GM12872 (cell line): ENCODE measurements around the gene SESN1.

Source experiments
- TF ChIP-seq, protein P1 (sequence below): IDR thresholded peaks from 3 replicates; pipeline ENCODE4 v1.5.1; 2011; ENCODE audit warnings: low read depth, mild to moderate bottlenecking, low read length, moderate library complexity; ENCODE audit not compliant: insufficient read depth

SESN1 gene

DNA sequence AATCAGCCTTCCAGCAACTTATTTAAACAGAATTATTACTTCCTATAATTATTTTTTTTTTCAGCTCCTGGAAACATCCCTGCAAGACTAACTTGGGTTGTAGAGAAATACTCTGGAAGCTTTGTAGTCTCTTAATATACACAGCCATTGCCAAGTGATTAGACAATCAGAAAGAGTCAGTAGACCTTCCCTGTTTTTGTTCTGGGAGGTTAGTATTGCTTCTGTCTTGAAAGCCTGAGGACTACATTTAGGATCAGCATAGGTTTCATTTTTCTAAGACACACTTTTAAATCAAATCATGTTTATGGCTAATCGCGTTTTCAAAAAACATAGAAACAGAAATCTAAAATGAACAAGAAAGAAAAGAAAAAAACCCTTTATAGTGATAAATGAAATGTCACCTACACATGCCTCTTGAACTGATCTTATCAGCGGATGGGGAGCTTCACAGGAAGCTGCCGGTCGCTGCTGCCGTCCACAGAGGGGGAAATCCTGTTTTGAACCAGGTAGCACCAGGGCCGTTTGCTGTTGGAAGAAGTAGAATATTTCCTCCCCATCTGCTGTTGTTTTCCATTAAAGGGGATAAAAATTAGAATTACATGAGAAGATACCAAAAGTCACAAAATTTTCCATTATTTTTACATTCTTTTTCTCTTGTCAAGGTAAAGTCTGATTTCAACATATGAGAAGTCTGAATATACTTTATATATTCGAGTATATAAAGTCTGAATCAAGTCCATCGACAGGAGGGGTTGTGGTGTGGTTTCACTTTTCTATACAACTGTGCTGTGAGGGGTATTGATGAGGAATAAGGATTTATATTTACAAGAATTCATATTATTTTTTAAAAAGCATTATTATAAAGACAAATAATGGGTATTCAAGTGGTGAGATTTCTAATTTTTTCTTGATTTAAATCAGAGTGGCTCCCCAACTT lies 151.8 kb downstream of the SESN1 start:
- TF ChIP-seq, protein P1, sequence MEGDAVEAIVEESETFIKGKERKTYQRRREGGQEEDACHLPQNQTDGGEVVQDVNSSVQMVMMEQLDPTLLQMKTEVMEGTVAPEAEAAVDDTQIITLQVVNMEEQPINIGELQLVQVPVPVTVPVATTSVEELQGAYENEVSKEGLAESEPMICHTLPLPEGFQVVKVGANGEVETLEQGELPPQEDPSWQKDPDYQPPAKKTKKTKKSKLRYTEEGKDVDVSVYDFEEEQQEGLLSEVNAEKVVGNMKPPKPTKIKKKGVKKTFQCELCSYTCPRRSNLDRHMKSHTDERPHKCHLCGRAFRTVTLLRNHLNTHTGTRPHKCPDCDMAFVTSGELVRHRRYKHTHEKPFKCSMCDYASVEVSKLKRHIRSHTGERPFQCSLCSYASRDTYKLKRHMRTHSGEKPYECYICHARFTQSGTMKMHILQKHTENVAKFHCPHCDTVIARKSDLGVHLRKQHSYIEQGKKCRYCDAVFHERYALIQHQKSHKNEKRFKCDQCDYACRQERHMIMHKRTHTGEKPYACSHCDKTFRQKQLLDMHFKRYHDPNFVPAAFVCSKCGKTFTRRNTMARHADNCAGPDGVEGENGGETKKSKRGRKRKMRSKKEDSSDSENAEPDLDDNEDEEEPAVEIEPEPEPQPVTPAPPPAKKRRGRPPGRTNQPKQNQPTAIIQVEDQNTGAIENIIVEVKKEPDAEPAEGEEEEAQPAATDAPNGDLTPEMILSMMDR, result no peak

DNA sequence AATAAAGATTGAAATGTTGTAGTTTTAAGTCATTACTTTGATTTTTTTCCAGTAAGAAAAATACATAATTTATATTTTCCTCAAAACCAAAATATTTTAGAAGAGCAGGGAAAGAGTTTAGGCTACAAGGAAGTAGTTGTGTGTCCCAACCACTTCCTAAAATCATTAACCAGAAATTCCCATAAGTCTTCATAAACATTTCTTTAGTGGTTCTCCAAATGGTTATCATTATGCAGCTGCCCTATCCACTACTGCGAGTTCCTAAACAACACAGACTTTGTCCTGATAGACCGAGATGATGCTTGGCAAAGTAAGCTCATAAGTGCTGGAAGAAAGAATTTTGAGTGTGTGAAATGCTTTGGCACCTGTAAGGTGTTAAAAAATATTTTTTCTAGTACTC lies 152.8 kb downstream of the SESN1 start:
- TF ChIP-seq, protein P1, result no peak

DNA sequence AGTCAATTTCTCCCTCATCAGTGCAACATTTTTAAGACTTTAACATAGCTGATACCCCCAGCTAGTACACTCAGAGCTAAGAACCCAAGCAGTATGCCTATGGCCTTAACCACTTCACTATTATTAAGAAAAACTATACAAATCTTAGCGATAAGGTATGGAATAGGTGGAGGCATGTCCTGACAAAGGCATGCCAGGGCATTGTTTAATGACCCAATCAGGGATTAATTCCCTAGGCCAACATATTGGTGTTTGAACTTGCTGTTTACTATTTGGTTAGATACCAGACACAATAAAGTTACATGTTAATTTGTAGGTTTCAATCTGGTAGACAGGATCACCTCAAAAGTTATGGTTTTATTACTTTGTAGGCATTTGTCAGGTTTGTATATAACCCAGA lies 153.4 kb downstream of the SESN1 start:
- TF ChIP-seq, protein P1, result no peak

DNA sequence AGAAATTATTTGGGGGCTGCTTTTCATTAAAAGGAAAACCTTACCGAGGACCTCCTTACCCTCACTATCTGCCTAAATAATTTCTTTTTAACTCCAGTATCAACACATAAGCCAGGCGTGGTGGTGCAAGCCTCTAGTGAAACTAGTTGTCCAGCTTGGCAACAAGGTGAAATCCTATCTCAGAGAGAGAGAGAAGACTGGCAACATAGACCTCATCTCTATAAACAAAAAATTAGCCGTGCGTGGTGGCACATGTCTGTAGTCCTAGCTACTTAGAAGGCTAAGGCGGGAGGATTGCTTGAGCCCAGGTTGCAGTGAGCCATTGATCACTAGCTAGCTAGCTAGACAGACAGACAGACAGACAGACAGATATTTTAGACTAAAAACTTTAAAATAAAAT lies 153.9 kb downstream of the SESN1 start:
- TF ChIP-seq, protein P1, result no peak

DNA sequence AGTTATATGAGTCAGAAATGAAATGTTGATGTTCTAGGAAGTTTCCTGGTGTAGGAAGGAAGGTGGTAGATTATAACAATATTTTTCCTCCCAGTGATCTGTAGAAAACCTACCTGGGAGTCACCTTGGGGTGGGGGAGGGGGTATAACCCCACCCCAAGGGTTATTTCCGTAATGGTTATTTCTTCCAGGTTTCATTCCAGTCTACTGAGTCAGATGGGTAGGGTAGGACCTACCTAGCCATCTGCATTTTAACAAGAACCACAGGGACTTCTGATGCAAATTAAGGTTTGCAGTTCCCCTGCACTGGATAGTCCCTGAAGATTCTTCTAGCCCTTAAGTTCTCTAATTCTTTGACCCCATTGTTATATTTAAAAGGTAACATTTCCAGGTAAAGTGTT lies 157.5 kb downstream of the SESN1 start:
- TF ChIP-seq, protein P1, result no peak
